Embryonic facial prominence (tissue), 1 donor: ENCODE measurements around the gene TTF2.

ENCODE experiments used
- DNase-seq: peaks from one replicate; pipeline ENCODE4 v3.0.0-alpha.2; 2016; ENCODE audit errors: extremely low spot score

Gene TTF2

DNA sequence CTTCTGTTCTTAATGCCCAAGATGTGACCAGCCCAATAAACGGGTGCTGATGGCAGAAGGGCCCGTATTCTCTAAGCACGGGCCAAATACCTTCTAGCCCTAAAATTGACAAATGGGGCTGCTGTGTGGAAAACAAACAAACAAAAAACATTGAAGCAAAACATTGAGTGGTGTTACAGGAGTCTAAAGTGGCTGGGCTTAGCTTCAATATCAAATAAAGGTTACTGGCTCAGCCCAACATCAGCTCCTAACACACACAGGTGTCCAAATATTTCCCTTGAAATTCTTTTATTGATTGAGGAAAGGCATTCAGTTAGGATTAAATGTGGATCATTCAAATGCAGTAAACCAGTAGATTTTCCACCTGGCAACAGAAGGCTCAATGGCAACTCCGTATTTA is 13.3 kb upstream of the TTF2 start:
- DNase-seq: no peak

GRCh38 chr1:117047271-117047670 is 12.9 kb upstream of the TTF2 start:
- DNase-seq: no peak

GRCh38 chr1:117049857-117050256 is 10.3 kb upstream of the TTF2 start:
- no peak for DNase-seq

GRCh38 chr1:117051224-117052064 is 8.7 kb upstream of the TTF2 start:
- DNase-seq: no peak

- DNase-seq: no peak
Observed at GRCh38 chr1:117054068-117054467, 6.1 kb upstream of the TTF2 start.

GRCh38 chr1:117058810-117059209 is 1.3 kb upstream of the TTF2 start:
- DNase-seq: no peak

GRCh38 chr1:117059334-117059677 is 820 bp upstream of the TTF2 start:
- no peak for DNase-seq

DNA sequence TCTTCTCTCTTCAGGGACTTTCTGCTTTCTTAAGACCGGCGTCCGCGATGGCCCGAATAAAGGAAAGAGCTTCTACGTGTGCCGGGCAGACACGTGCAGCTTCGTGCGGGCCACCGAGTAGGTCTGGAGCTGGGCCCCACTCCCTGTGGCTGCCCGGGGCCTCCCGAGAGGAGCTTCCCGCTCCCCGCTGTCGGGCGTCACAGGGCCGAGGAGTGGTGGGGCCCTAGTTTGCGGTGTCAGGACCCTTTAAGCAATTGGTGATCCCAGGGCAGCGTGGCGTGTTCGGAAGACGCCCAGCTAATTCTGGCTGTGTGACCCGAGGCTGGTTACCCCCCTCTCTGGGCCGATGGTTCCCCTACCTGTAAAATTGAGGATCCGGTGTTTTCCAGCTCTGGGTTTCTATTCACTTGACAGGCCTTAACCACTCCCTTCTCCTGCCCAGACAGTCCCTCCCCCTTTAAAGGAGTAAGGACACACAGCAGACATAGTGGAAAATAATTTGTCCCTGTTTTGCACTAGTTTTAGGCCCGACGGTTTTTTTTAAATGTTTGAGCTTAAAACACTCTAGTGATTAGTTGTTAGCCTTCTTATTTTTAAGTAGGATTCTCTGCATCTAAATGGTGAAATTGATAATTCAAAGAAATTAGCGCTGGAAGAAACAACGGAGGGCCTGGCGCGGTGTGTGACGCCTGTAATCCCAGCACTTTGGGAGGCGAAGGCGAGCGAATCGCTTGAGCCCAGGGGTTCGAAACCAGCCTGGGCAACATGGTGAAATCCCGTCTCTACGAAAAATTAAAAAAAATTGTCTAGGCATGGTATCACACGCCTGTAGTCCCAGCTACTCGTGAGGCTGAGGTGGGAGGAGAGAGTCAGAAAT is 553 bp downstream of the TTF2 start:
- no peak for DNase-seq

- DNase-seq: no peak
Observed at GRCh38 chr1:117061986-117062415, 1.9 kb downstream of the TTF2 start.

DNA sequence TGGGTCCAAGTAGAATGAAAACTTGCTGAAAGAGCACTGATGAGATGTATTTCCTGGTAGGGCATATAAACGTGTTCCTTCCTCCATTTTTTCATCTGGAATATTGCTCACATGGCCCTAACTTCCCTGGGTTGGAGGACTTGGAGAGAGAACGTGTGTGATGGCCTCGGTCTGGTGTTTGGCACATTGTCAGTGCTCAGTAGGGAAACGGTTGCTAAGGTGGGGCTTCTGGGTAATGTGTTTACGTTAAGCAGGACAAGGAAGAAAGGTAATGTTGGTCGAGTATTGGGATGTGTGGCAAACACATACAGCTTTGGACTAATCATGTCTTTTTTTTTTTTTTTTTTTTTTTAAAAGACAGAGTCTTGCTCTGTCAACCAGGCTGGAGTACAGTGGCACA is 6.2 kb downstream of the TTF2 start:
- DNase-seq: no peak

DNA sequence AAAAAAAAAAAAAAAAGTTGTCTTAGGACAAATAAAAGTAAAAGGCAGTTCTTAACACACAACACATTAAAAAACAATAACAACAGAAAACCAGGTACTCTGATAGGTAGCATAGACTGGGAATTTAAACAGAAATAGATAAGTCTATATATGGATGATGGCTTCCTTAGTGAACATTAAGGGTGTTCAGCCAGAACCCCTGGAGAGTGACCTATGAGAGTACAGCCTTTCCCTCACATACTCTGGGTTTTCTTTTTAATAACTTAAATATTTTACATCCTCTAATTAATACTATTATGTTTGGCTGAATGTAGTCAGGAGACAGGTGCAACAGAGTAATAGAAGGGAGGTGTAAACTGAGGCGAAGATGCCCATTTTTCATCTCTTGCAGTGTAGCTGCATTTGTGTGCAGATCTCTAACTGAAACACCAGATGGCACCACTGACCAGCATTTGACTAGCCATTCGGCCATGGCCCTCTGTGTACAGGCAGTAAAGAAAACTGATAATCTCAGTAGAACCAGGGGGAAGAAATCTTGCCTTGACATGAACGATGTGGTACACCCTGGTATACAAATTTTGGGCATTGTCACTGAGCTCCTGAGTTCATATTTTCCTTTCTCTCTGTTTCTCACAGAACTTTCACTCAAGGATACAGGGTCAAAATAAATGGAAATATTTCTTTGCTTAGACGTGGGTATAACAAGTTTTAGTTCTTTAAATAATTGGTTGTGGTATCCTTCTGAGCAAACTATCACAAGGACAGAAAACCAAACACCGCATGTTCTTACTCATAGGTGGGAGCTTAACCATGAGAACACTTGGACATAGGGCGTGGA is 7.6 kb downstream of the TTF2 start:
- DNase-seq: peak; percentile 25

- DNase-seq: no peak
Observed at GRCh38 chr1:117068580-117068979, 8.5 kb downstream of the TTF2 start.

GRCh38 chr1:117069220-117069844 is 9.2 kb downstream of the TTF2 start:
- no peak for DNase-seq

GRCh38 chr1:117070124-117070523 is 10.0 kb downstream of the TTF2 start:
- no peak for DNase-seq

DNA sequence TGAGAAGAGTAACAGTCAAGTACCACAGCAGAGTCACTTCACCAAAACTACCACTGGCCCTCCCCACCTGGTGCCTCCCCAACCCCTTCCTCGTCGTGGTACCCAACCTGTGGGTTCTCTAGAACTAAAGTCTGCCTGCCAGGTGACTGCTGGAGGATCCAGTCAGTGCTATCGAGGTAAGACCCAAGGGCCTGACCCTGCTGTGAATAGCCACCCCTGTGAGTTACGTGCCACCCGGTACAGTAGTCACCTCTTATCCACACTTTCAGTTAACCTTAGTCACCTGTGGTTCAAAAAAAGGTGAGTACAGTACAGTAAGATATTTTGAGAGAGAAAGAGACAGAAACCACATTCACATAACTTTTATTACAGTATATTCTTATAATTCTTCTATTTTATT is 16.5 kb downstream of the TTF2 start:
- DNase-seq: no peak

DNA sequence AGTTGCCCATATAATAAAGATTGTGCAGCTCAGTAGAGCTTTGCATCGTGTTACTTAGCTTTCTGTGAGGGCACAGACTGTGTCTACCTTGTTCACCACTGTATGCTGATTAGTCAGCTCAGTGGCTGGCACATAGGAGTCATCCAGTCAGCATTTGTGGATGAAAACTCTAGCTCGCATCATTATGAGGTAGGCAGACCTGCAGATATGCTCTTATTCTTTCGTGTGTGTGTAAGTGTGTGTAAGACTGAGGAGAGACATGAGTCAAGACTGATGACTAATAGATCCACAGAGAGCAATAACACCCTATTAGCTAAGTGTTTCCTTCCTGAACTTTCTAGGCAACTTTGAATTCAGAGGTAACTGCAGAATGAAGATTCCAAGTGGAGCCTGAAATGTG is 17.1 kb downstream of the TTF2 start:
- no peak for DNase-seq

- no peak for DNase-seq
Observed at GRCh38 chr1:117079737-117080136, 19.6 kb downstream of the TTF2 start.

DNA sequence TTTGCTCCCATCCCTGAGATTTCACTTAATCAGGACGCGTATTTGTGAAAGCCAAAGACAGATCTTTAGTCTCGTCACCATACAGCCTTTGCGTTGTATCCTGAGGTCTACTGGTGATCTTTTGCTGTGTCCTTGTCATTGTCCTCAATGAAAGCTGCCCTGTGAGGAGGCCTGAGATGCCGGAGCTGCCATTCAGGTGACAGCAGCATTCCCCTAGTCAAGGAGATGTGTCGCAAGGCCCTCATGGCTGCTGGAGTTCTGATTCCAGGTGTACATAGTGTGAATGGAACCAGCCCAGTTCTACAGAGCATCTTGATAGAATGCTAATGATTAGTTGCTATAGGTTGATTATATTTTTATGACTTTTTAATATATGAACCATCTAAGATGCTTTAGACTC is 24.1 kb downstream of the TTF2 start:
- no peak for DNase-seq

- DNase-seq: no peak
Observed at GRCh38 chr1:117087686-117088085, 27.6 kb downstream of the TTF2 start.

DNA sequence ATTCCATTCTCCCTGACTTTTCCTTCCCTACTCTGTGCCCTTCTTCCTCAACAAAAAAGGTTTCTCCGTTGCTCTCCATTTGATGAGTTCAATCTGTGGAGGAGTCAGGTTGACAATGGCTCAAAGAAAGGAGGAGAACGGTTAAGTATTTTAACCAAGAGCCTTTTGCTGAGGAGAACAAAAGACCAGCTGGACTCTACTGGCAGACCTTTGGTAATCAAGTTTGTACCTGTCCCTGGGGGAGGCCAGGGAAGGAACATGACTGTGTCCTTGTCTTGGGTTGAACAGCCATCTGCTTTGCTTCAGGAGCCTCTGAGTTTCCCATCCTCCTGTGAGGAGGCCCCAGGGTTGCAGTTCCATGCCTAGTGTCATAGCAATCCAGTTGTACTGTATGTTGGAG is 29.9 kb downstream of the TTF2 start:
- DNase-seq: no peak

DNA sequence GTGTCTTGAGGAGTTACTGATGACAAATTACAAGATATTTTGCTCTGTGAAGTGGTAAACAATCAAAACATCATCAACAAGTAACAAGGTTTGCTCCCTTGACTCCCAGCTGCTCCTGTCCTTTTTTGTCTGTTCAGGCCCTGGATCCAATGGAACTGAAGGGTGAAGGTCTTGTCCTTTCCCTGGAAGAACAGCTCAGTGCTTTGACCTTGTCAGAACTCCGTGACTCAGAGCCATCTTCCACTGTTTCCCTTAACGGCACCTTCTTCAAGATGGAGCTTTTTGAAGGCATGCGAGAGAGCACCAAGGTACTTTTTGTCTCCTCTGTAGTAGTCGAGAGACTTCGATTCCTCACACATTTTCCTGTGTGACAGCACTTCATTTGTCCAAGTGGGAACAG is 32.5 kb downstream of the TTF2 start:
- no peak for DNase-seq

GRCh38 chr1:117093091-117093534 is 33.0 kb downstream of the TTF2 start:
- DNase-seq: peak; percentile 35
